IMR-90 (cell line): Measurements from ENCODE around the gene MISP3. TPM values are rescaled to one million over a fixed set of nuclear protein-coding genes. Genes with fewer than 3 reads are reported as not detected.
A peak's percentile ranks its signal among the peaks of the same experiment; 100 is the strongest.

ENCODE experiments used
- ATAC-seq: fragments of 200-7000 bp; cut with Tn5 transposase; 2 replicates; pipeline ENCODE4 v1.9.1; 2020; ENCODE audit warnings: low read depth, mild to moderate bottlenecking, moderate library complexity
- BruUV-seq: library from RNA; stranded (reverse); fragments of 400-500 nt; replicated peaks from 2 replicates; lab custom pipeline; 2021; lab: Mats Ljungman, UMichigan
- CTCF ChIA-PET: fragments of 300-600 bp; formaldehyde crosslinking; extraction: SDS; loops from one replicate; lab custom pipeline; 2021; ENCODE audit warnings: antibody characterized with exemption; lab: Yijun Ruan, JAX
- POLR2A ChIA-PET: fragments of 300-600 bp; sonication (Branson Sonifier 250); formaldehyde crosslinking; loops from one replicate; lab custom pipeline; 2022; ENCODE audit warnings: antibody characterized with exemption; ENCODE audit not compliant: unreplicated experiment; lab: Charles Lee
- DNase-seq: peaks from one replicate; pipeline ENCODE4 v3.0.0; 2013
- H2AFZ ChIP-seq: replicated peaks from 2 replicates; pipeline ENCODE3; 2013; ENCODE audit warnings: low read length, mild to moderate bottlenecking; ENCODE audit not compliant: poor library complexity
- H2AK5ac ChIP-seq: 2 replicates; pipeline ENCODE4 v1.6.1; 2013; ENCODE audit warnings: low read depth, low read length, inconsistent platforms
- H2AK9ac ChIP-seq: replicated peaks from 2 replicates; pipeline ENCODE3; 2013; ENCODE audit warnings: mild to moderate bottlenecking, low read depth, low read length, moderate library complexity; ENCODE audit not compliant: poor library complexity
- H2BK120ac ChIP-seq: 2 replicates; pipeline ENCODE4 v1.6.1; 2013; ENCODE audit warnings: low read depth, low read length, inconsistent platforms
- H2BK15ac ChIP-seq: 3 replicates; pipeline ENCODE4 v1.6.1; 2013; ENCODE audit warnings: low read depth, low read length, inconsistent platforms
- H2BK20ac ChIP-seq: 2 replicates; pipeline ENCODE4 v1.6.1; 2013; ENCODE audit warnings: low read depth, mild to moderate bottlenecking, inconsistent platforms, low read length, moderate library complexity
- H2BK5ac ChIP-seq: 2 replicates; pipeline ENCODE4 v1.6.1; 2013; ENCODE audit warnings: mild to moderate bottlenecking, low read depth, low read length, inconsistent platforms; ENCODE audit not compliant: poor library complexity, severe bottlenecking
- H3K14ac ChIP-seq: replicated peaks from 2 replicates; pipeline ENCODE4 v1.6.1; 2013; ENCODE audit warnings: low read depth, low read length, inconsistent platforms
- H3K18ac ChIP-seq: 2 replicates; pipeline ENCODE4 v1.6.1; 2013; ENCODE audit warnings: low read depth, low read length, control low read depth
- H3K23ac ChIP-seq: 2 replicates; pipeline ENCODE4 v1.6.1; 2013; ENCODE audit warnings: low read depth, low read length, inconsistent platforms
- H3K27ac ChIP-seq: 2 replicates; pipeline ENCODE4 v1.5.1; 2013; ENCODE audit warnings: mild to moderate bottlenecking, control low read depth, low read length; ENCODE audit not compliant: insufficient read depth
- H3K27me3 ChIP-seq: 2 replicates; pipeline ENCODE4 v1.6.1; 2013; ENCODE audit warnings: low read length; ENCODE audit not compliant: control insufficient read depth, insufficient read depth
- H3K36me3 ChIP-seq: 2 replicates; pipeline ENCODE4 v1.6.1; 2013; ENCODE audit warnings: low read length, mixed read lengths; ENCODE audit not compliant: control insufficient read depth, insufficient read depth
- H3K4ac ChIP-seq: 2 replicates; pipeline ENCODE4 v1.6.1; 2013; ENCODE audit warnings: low read depth, low read length, inconsistent platforms
- H3K4me1 ChIP-seq: 2 replicates; pipeline ENCODE4 v1.6.1; 2013; ENCODE audit warnings: low read length, mixed read lengths; ENCODE audit not compliant: control insufficient read depth, insufficient read depth
- H3K4me2 ChIP-seq: 2 replicates; pipeline ENCODE4 v1.6.1; 2013; ENCODE audit warnings: low read depth, mild to moderate bottlenecking, control low read depth, low read length, moderate library complexity
- H3K4me3 ChIP-seq: 2 replicates; pipeline ENCODE4 v1.5.1; 2013; ENCODE audit warnings: low read depth, mild to moderate bottlenecking, control low read depth, low read length, moderate library complexity; ENCODE audit not compliant: insufficient read depth
- H3K56ac ChIP-seq: 2 replicates; pipeline ENCODE4 v1.6.1; 2013; ENCODE audit warnings: low read length, inconsistent platforms; ENCODE audit not compliant: insufficient read depth; ENCODE audit errors: extremely low read depth
- H3K79me1 ChIP-seq, 2 experiments: 2 replicates each; pipeline ENCODE4 v1.6.1; 2013; ENCODE audit warnings: low read length in 2 of 2, inconsistent platforms in 1 of 2, low read depth in 1 of 2
- H3K9ac ChIP-seq: 2 replicates; pipeline ENCODE4 v1.6.1; 2013; ENCODE audit warnings: low read depth, low read length, control low read depth
- H3K9me1 ChIP-seq: 2 replicates; pipeline ENCODE4 v1.6.1; 2013; ENCODE audit warnings: low read length, inconsistent platforms; ENCODE audit not compliant: insufficient read depth
- H3K9me3 ChIP-seq: 2 replicates; pipeline ENCODE4 v1.6.1; 2013; ENCODE audit warnings: low read length; ENCODE audit not compliant: control insufficient read depth, insufficient read depth
- H4K20me1 ChIP-seq: 2 replicates; pipeline ENCODE4 v1.6.1; 2013; ENCODE audit warnings: low read length, inconsistent platforms; ENCODE audit not compliant: insufficient read depth
- H4K5ac ChIP-seq: 2 replicates; pipeline ENCODE4 v1.6.1; 2013; ENCODE audit warnings: mild to moderate bottlenecking, low read depth, low read length, control low read depth
- H4K8ac ChIP-seq, 2 experiments: 2 replicates each; pipeline ENCODE4 v1.6.1; 2013; ENCODE audit warnings: low read depth in 2 of 2, low read length in 2 of 2, control low read depth in 1 of 2, inconsistent platforms in 1 of 2
- H4K91ac ChIP-seq: 2 replicates; pipeline ENCODE4 v1.6.1; 2013; ENCODE audit warnings: low read depth, low read length, inconsistent platforms; ENCODE audit not compliant: insufficient read depth
- POLR2A ChIP-seq: IDR thresholded peaks from 2 replicates; pipeline ENCODE4 v1.6.1; 2012; ENCODE audit warnings: mild to moderate bottlenecking, low read depth, low read length
- RAD21 ChIP-seq: IDR thresholded peaks from 2 replicates; pipeline ENCODE4 v1.6.1; 2012; ENCODE audit warnings: low read length, improper control_type of control experiment
- RFX5 ChIP-seq: IDR thresholded peaks from 2 replicates; pipeline ENCODE4 v1.8.0; 2012; ENCODE audit warnings: low read depth, mild to moderate bottlenecking, low read length, moderate library complexity
- WGBS, 2 experiments: methylation state at CpG; one replicate each; pipeline versions ENCODE4 v1.1.5 to v1.1.7; 2013; ENCODE audit warnings: missing lambda C conversion rate in 2 of 2; ENCODE audit not compliant: insufficient read length in 1 of 2; ENCODE audit errors: extremely low coverage in 2 of 2; 5-methylcytosine and 5-hydroxymethylcytosine counted together
- dilution Hi-C: fragments of 300-500 bp; cut with HindIII; formaldehyde crosslinking; loops from one replicate; pipeline ENCODE4 v1.14.3; 2018; ENCODE audit warnings: low sequenced_read_pairs; ENCODE audit not compliant: unreplicated experiment
- in situ Hi-C: fragments of 300-500 bp; cut with MboI; formaldehyde crosslinking; loops from 3 replicates; pipeline ENCODE4 v1.14.3; 2019; ENCODE audit warnings: low sequenced_read_pairs, inconsistent platforms, mixed read lengths
- intact Hi-C: fragments of 100-400 bp; cut with micrococcal nuclease; formaldehyde crosslinking; loops from 2 replicates; pipeline ENCODE4 v1.10.0; 2022
- polyA plus RNA-seq, 3 experiments: library from polyadenylated mRNA; depleted of rRNA; stranded (reverse); fragments of >200 nt; gene quantifications; 2 replicates each; pipeline ENCODE4 v1.2.3, GENCODE V29; 2012; ENCODE audit warnings: low replicate concordance in 1 of 3
- total RNA-seq: library from RNA; depleted of rRNA; stranded (reverse); fragments of >200 nt; gene quantifications from 2 replicates; pipeline ENCODE4 v1.2.3, GENCODE V29; 2012
- TF ChIP-seq, protein P1 (sequence below): conservative IDR thresholded peaks from 2 replicates; pipeline ENCODE4 v1.5.1; 2012; ENCODE audit warnings: mild to moderate bottlenecking, low read depth, low read length, improper control_type of control experiment
- TF ChIP-seq, protein P2 (sequence below): fragments of 150-350 bp; IDR thresholded peaks from 2 replicates; pipeline ENCODE4 v1.6.1; 2016; ENCODE audit warnings: low read depth, mild to moderate bottlenecking, low read length, moderate library complexity, borderline replicate concordance

MISP3 gene
- total and polyA plus RNA-seq, 2 of the 4 experiments (the other 2 are of a cell fraction) = under 0.01 to 0.68 TPM

DNA sequence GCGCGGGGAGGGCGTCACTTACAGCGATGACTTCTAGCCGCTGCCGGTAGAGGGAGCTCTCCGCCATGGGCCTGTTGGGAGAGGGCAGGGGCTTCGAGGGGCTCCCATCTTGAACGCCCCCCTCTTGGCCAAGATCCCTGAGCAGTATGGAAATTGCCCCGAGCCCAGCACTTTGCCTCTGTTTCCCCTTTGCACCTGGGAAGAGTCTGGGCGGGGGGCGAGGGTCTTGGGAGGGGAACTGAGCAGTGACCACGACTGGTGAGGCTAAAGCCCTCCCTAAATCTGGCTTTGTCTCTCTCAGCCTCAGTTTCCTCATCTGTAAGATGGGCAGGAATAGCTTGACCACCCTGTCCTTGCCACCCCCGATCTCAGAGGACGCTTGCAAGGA is 13.5 kb upstream of the MISP3 start:
- no peaks in the 10 kb centered on the region for H3K36me3 ChIP-seq
- ChIA-PET POLR2A (no interaction called here), CTCF (interaction anchor here (0.5 to 1.9 kb wide), 10 partner anchors 11 to 932 kb away, joined by 3 to 9 read pairs (median 3); no protein-coding TSS in a partner anchor)
- H2AK5ac ChIP-seq = no peak overlapping the region
- no TSS peak for BruUV-seq
- no peak overlapping the region for H2BK120ac ChIP-seq
- 21% methylated on average over 2 of the region's 15 CpGs; no CpG with 5 or more reads in 1 of the 2 experiments for WGBS, 2 experiments
- no peaks in the 10 kb centered on the region for H3K9me3 ChIP-seq
- intact Hi-C loops (no loop called here), in situ Hi-C loops (no loop called here), dilution Hi-C loops (no loop called here)
- H3K27me3 ChIP-seq = peaks cover 36% of the 10 kb centered on the region
- no peak overlapping the region for H3K14ac ChIP-seq
- no peak overlapping the region for H2BK20ac ChIP-seq
- H2AFZ ChIP-seq = no peak overlapping the region
- no peak overlapping the region for H3K56ac ChIP-seq
- no peak overlapping the region for H4K91ac ChIP-seq
- no peak for ATAC-seq
- H4K5ac ChIP-seq = no peak overlapping the region
- H3K4me3 ChIP-seq = no peak overlapping the region
- H2BK5ac ChIP-seq = no peak overlapping the region
- peak overlapping the region; percentile 72 for H2AK9ac ChIP-seq
- H3K79me1 ChIP-seq = no peaks in the 10 kb centered on the region
- H3K9ac ChIP-seq = no peak overlapping the region
- H4K20me1 ChIP-seq = no peaks in the 10 kb centered on the region
- H3K18ac ChIP-seq = no peak overlapping the region
- H3K23ac ChIP-seq = no peak overlapping the region
- H3K27ac ChIP-seq = no peak overlapping the region
- no peak overlapping the region for H3K4me2 ChIP-seq
- TF ChIP-seq POLR2A (no peak), RFX5 (no peak), RAD21 (0 out of 2 replicates have a peak, but pooled peaks have one; percentile 7)
- TF ChIP-seq, protein P1, sequence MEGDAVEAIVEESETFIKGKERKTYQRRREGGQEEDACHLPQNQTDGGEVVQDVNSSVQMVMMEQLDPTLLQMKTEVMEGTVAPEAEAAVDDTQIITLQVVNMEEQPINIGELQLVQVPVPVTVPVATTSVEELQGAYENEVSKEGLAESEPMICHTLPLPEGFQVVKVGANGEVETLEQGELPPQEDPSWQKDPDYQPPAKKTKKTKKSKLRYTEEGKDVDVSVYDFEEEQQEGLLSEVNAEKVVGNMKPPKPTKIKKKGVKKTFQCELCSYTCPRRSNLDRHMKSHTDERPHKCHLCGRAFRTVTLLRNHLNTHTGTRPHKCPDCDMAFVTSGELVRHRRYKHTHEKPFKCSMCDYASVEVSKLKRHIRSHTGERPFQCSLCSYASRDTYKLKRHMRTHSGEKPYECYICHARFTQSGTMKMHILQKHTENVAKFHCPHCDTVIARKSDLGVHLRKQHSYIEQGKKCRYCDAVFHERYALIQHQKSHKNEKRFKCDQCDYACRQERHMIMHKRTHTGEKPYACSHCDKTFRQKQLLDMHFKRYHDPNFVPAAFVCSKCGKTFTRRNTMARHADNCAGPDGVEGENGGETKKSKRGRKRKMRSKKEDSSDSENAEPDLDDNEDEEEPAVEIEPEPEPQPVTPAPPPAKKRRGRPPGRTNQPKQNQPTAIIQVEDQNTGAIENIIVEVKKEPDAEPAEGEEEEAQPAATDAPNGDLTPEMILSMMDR = peak; percentile 52
- TF ChIP-seq, protein P2, sequence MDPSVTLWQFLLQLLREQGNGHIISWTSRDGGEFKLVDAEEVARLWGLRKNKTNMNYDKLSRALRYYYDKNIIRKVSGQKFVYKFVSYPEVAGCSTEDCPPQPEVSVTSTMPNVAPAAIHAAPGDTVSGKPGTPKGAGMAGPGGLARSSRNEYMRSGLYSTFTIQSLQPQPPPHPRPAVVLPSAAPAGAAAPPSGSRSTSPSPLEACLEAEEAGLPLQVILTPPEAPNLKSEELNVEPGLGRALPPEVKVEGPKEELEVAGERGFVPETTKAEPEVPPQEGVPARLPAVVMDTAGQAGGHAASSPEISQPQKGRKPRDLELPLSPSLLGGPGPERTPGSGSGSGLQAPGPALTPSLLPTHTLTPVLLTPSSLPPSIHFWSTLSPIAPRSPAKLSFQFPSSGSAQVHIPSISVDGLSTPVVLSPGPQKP = no peak
- DNase-seq = no peak
- H4K8ac ChIP-seq = no peak overlapping the region
- H2BK15ac ChIP-seq = no peak overlapping the region
- H3K4me1 ChIP-seq = peaks cover 1% of the 10 kb centered on the region; the same call in 1 of the 2 replicates
- H3K9me1 ChIP-seq = no peaks in the 10 kb centered on the region
- H3K4ac ChIP-seq = no peak overlapping the region
